Muscle layer of duodenum (tissue), 2 donors: Measurements from ENCODE around the gene CCDC78.

ENCODE experiments used
- H3K27ac ChIP-seq: one replicate; pipeline ENCODE4 v1.7.0; 2013; ENCODE audit warnings: mild to moderate bottlenecking, low read length
- H3K27me3 ChIP-seq: one replicate; pipeline ENCODE4 v1.7.0; 2013; ENCODE audit warnings: low read depth, mild to moderate bottlenecking, control low read depth, low read length
- H3K36me3 ChIP-seq, 2 donors: one replicate each; pipeline ENCODE4 v1.7.0; 2013; ENCODE audit warnings: low read length in 2 of 2, control low read depth in 1 of 2, mild to moderate bottlenecking in 1 of 2; ENCODE audit not compliant: insufficient read depth in 2 of 2, control insufficient read depth in 1 of 2
- H3K4me1 ChIP-seq, 2 donors: one replicate each; pipeline ENCODE4 v1.7.0; 2013; ENCODE audit warnings: low read length in 2 of 2, mild to moderate bottlenecking in 2 of 2, control low read depth in 1 of 2, moderate library complexity in 1 of 2; ENCODE audit not compliant: insufficient read depth in 2 of 2, control insufficient read depth in 1 of 2
- H3K4me3 ChIP-seq, 2 donors: one replicate each; pipeline ENCODE4 v1.7.0; 2013; ENCODE audit warnings: low read length in 2 of 2, low read depth in 1 of 2, mild to moderate bottlenecking in 1 of 2
- H3K9me3 ChIP-seq, 2 donors: one replicate each; pipeline ENCODE4 v1.7.0; 2013; ENCODE audit warnings: low read length in 2 of 2, control low read depth in 1 of 2, mild to moderate bottlenecking in 1 of 2; ENCODE audit not compliant: control insufficient read depth in 1 of 2
- donor health status: healthy.

Gene CCDC78

GRCh38 chr16:766008-766819, 40.0 kb upstream of the CCDC78 start:
- Histone ChIP-seq H3K4me3 (no peak overlapping the region), H3K4me1 (no peaks in the 10 kb centered on the region), H3K27me3 (no peaks in the 10 kb centered on the region), H3K9me3 (no peaks in the 10 kb centered on the region), H3K36me3 (no peaks in the 10 kb centered on the region), H3K27ac (no peak overlapping the region)

- H3K4me1 ChIP-seq = no peaks in the 10 kb centered on the region
- H3K9me3 ChIP-seq = no peaks in the 10 kb centered on the region
- H3K4me3 ChIP-seq = no peak overlapping the region
- no peak overlapping the region for H3K27ac ChIP-seq
- H3K27me3 ChIP-seq = no peaks in the 10 kb centered on the region
- no peaks in the 10 kb centered on the region for H3K36me3 ChIP-seq
Measured at GRCh38 chr16:765488-765865, 39.2 kb upstream of the CCDC78 start.

DNA sequence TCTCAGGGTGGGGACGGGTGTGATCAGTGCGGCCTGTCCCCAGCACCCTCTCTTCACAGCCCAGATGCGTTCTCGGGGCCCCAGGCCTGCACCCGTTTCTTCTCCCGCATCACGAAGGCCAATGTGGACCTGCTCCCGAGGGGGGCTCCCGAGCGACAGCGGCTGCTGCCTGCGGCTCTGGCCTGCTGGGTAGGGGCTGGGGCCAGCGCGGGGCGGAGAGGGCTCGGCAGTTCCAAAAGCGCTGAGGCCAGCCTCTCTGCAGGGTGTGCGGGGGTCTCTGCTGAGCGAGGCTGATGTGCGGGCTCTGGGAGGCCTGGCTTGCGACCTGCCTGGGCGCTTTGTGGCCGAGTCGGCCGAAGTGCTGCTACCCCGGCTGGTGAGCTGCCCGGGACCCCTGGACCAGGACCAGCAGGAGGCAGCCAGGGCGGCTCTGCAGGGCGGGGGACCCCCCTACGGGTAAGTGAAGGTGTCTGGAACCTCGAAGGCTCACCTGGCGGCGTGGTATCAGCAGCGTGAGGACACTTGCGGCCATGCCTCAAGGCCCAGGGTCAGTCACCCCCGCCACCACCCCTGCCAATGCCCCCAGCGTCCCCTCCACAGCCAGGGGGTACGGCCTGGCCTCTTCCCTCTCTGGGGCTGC, 38.7 kb upstream of the CCDC78 start:
- Histone ChIP-seq H3K27ac (no peak overlapping the region), H3K4me3 (no peak overlapping the region), H3K27me3 (no peaks in the 10 kb centered on the region), H3K9me3 (no peaks in the 10 kb centered on the region), H3K4me1 (no peaks in the 10 kb centered on the region), H3K36me3 (no peaks in the 10 kb centered on the region)

GRCh38 chr16:764184-764750, 38.0 kb upstream of the CCDC78 start:
- Histone ChIP-seq H3K36me3 (no peaks in the 10 kb centered on the region), H3K27me3 (no peaks in the 10 kb centered on the region), H3K9me3 (no peaks in the 10 kb centered on the region), H3K4me3 (no peak overlapping the region), H3K27ac (no peak overlapping the region), H3K4me1 (no peaks in the 10 kb centered on the region)

DNA sequence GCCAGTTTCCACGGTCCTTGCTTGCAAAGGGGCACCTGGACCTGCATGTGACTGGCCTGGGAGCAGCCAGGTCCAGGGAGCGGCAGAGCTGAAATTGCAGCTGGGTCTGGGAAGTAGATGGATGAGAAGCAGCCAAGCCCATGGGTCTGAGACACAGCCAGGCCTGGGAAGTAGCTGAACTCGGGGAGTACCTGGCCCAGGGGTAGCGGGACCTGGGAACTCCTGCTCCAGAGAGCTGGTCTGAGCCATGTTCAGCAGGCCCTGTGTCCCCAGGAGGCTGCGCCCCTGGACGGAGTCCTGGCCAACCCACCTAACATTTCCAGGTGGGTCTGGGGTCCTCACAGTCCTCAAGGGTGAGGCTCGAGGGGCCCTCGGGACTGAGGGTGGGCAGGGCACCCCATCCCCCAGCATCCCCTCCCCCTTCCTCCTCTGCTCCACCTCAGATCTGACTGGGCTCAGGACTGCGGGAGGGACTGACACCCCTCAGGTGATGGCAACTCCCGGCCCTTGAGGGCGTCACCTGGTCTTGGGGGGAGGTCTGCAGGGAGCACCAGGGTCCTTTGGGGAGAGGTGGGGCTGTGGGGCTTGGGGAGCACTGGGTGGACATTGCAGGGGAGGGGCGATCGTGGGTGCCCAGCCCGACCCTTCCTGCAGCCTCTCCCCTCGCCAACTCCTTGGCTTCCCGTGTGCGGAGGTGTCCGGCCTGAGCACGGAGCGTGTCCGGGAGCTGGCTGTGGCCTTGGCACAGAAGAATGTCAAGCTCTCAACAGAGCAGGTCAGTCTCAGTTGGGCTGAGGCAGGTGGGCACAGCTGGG, 37.3 kb upstream of the CCDC78 start:
- no peak overlapping the region for H3K4me3 ChIP-seq
- no peaks in the 10 kb centered on the region for H3K9me3 ChIP-seq
- no peaks in the 10 kb centered on the region for H3K27me3 ChIP-seq
- no peak overlapping the region for H3K27ac ChIP-seq
- no peaks in the 10 kb centered on the region for H3K4me1 ChIP-seq
- no peaks in the 10 kb centered on the region for H3K36me3 ChIP-seq

- Histone ChIP-seq H3K4me3 (no peak overlapping the region), H3K36me3 (no peaks in the 10 kb centered on the region), H3K4me1 (no peaks in the 10 kb centered on the region), H3K27ac (no peak overlapping the region), H3K9me3 (no peaks in the 10 kb centered on the region), H3K27me3 (no peaks in the 10 kb centered on the region)
Measured at GRCh38 chr16:762595-763268, 36.5 kb upstream of the CCDC78 start.

GRCh38 chr16:761625-762513, 35.6 kb upstream of the CCDC78 start:
- Histone ChIP-seq H3K9me3 (no peaks in the 10 kb centered on the region), H3K36me3 (no peaks in the 10 kb centered on the region), H3K27ac (no peak overlapping the region), H3K4me1 (no peaks in the 10 kb centered on the region), H3K4me3 (no peak overlapping the region), H3K27me3 (no peaks in the 10 kb centered on the region)

DNA sequence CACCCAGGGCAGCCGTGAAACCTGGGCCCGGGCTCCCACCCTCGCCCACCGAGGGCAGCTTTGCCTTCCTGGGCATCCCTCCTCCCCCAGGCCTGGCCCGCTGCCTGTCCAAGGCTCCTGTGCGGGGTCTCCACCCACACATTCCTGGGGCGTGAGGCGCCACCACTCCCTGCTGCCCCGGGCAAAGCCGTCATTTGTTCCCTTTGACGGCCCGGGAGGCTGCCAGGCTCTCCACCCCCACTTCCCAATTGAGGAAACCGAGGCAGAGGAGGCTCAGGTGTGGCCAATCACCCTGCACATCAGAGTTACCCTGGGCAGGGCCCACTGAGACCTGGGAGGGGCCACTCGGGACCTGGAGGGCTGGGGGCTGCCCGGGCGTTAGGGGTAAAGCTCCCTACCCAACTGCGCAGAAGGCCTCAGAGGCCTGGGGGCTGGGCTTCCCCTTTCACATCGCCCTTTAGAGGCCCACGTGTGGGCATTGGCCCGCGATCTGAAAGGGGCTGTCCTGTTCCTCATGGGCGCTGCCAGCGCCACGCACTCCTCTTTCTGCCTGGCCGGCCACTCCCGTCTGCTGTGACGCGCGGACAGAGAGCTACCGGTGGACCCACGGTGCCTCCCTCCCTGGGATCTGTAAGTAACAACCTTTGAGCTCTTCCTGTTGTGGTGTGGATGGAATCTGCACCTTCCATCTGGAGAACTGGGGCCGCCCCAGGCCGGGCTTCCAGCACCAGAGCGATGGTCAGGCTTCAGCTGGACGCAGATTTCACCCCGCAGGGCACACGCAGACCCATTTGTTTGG, 34.5 kb upstream of the CCDC78 start, which contains the start of gene MSLN:
Gene MSLN, plus strand, starts transcription at position 190 of the 799 bp plus-strand sequence. CDS start 1,947 bp downstream, outside the sequence.
- H3K9me3 ChIP-seq = peaks cover 0 to 2% of the 10 kb centered on the region in 2 donors
- no peak within 1 kb of the TSS for H3K27ac ChIP-seq
- H3K4me3 ChIP-seq = no peak within 1 kb of the TSS
- H3K4me1 ChIP-seq = no peaks in the 10 kb centered on the region
- no peaks in the 10 kb centered on the region for H3K27me3 ChIP-seq
- H3K36me3 ChIP-seq = no peaks in the 10 kb centered on the region

DNA sequence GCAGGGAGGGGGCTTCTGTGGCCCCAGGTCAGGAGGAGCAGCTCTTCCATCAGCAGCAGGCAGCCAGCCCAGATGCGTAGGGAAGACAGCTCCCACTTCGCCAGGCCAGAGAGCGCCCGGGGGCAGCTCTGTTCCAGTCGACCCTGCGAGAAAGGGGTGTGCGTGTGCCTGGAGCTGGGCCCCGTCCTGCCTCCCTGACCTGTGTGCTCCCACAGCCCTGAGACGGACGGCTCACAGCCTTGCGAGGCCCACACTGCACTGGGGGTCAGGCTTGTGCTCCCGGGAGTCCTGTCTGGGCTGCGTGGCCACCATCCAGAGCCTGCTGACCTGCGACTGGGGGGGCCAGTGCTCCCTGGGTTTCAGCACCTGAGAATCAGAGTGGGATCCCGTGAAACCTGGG, 33.8 kb upstream of the CCDC78 start:
- Histone ChIP-seq H3K27me3 (no peaks in the 10 kb centered on the region), H3K4me1 (no peaks in the 10 kb centered on the region), H3K4me3 (no peak overlapping the region), H3K27ac (no peak overlapping the region), H3K9me3 (peaks cover 0 to 2% of the 10 kb centered on the region in 2 donors), H3K36me3 (no peaks in the 10 kb centered on the region)
